H9 (cell line): Measurements from ENCODE around the gene RSPRY1. TPM values are rescaled to one million over a fixed set of nuclear protein-coding genes. Genes with fewer than 3 reads are reported as not detected.

ENCODE experiments used
- DNase-seq: peaks from one replicate; pipeline ENCODE4 v3.0.0-alpha.2; 2017
- H2AFZ ChIP-seq: one replicate; pipeline ENCODE4 v1.6.1; 2013; ENCODE audit warnings: mild to moderate bottlenecking, low read length, control low read depth, moderate library complexity
- H2AK5ac ChIP-seq: 2 replicates; pipeline ENCODE4 v1.6.1; 2013; ENCODE audit warnings: low read length, control low read depth, mixed read lengths; ENCODE audit not compliant: insufficient read length
- H2BK120ac ChIP-seq: one replicate; pipeline ENCODE4 v1.6.1; 2013; ENCODE audit warnings: low read depth, mild to moderate bottlenecking, low read length, control low read depth, inconsistent platforms; ENCODE audit not compliant: poor library complexity, severe bottlenecking
- H2BK12ac ChIP-seq: 2 replicates; pipeline ENCODE4 v1.6.1; 2013; ENCODE audit warnings: low read length, control low read depth, mixed read lengths, low read depth; ENCODE audit not compliant: insufficient read length
- H2BK15ac ChIP-seq: 2 replicates; pipeline ENCODE4 v1.6.1; 2013; ENCODE audit warnings: low read depth, low read length, control low read depth
- H2BK20ac ChIP-seq: one replicate; pipeline ENCODE4 v1.6.1; 2013; ENCODE audit warnings: low read depth, mild to moderate bottlenecking, low read length, control low read depth, inconsistent platforms; ENCODE audit not compliant: poor library complexity, severe bottlenecking
- H2BK5ac ChIP-seq: 2 replicates; pipeline ENCODE4 v1.6.1; 2013; ENCODE audit warnings: low read length, control low read depth, mixed read lengths; ENCODE audit not compliant: insufficient read length
- H3K14ac ChIP-seq: 2 replicates; pipeline ENCODE4 v1.6.1; 2013; ENCODE audit warnings: low read length, control low read depth; ENCODE audit not compliant: insufficient read depth
- H3K18ac ChIP-seq: 2 replicates; pipeline ENCODE4 v1.6.1; 2013; ENCODE audit warnings: low read depth, mild to moderate bottlenecking, mixed read lengths, low read length, control low read depth; ENCODE audit not compliant: insufficient read length
- H3K23ac ChIP-seq: 2 replicates; pipeline ENCODE4 v1.6.1; 2013; ENCODE audit warnings: low read length, control low read depth, mixed read lengths, low read depth; ENCODE audit not compliant: insufficient read length
- H3K23me2 ChIP-seq: 2 replicates; pipeline ENCODE4 v1.6.1; 2013; ENCODE audit warnings: low read depth, mild to moderate bottlenecking, mixed read lengths, low read length, control low read depth; ENCODE audit not compliant: insufficient read length, poor library complexity, severe bottlenecking
- H3K27ac ChIP-seq: 2 replicates; pipeline ENCODE4 v1.5.1; 2013; ENCODE audit warnings: low read length, control low read depth, mixed read lengths, low read depth; ENCODE audit not compliant: insufficient read length
- H3K27me3 ChIP-seq: 2 replicates; pipeline ENCODE4 v1.6.1; 2013; ENCODE audit warnings: low read length, control low read depth, inconsistent platforms; ENCODE audit not compliant: insufficient read depth
- H3K4ac ChIP-seq: 2 replicates; pipeline ENCODE4 v1.6.1; 2013; ENCODE audit warnings: low read depth, mild to moderate bottlenecking, control low read depth, inconsistent platforms, low read length, moderate library complexity
- H3K4me1 ChIP-seq: 2 replicates; pipeline ENCODE4 v1.6.1; 2013; ENCODE audit warnings: low read length, control low read depth, inconsistent platforms; ENCODE audit not compliant: insufficient read depth
- H3K4me2 ChIP-seq: 2 replicates; pipeline ENCODE4 v1.6.1; 2013; ENCODE audit warnings: low read length, control low read depth, mixed read lengths; ENCODE audit not compliant: insufficient read length, insufficient read depth
- H3K56ac ChIP-seq: 2 replicates; pipeline ENCODE4 v1.6.1; 2013; ENCODE audit warnings: low read depth, mild to moderate bottlenecking, mixed read lengths, low read length, control low read depth; ENCODE audit not compliant: insufficient read length
- H3K79me1 ChIP-seq: 2 replicates; pipeline ENCODE4 v1.6.1; 2013; ENCODE audit warnings: low read depth, mild to moderate bottlenecking, moderate library complexity, low read length, control low read depth, inconsistent platforms; ENCODE audit not compliant: insufficient read depth, poor library complexity, severe bottlenecking
- H3K79me2 ChIP-seq: 2 replicates; pipeline ENCODE4 v1.6.1; 2013; ENCODE audit warnings: low read length, control low read depth, inconsistent platforms; ENCODE audit not compliant: insufficient read depth
- H3K9ac ChIP-seq: 2 replicates; pipeline ENCODE4 v1.6.1; 2013; ENCODE audit warnings: low read length, control low read depth, mixed read lengths; ENCODE audit not compliant: insufficient read length; ENCODE audit errors: extremely low read depth
- H3K9me3 ChIP-seq: one replicate; pipeline ENCODE4 v1.6.1; 2013; ENCODE audit warnings: low read depth, low read length, inconsistent platforms; ENCODE audit not compliant: control insufficient read depth
- H3T11ph ChIP-seq: one replicate; pipeline ENCODE4 v1.6.1; 2013; ENCODE audit warnings: mild to moderate bottlenecking, low read length, control low read depth, inconsistent platforms
- H4K20me1 ChIP-seq: one replicate; pipeline ENCODE4 v1.6.1; 2013; ENCODE audit not compliant: control insufficient read depth, insufficient read length, insufficient read depth
- H4K5ac ChIP-seq: 2 replicates; pipeline ENCODE4 v1.6.1; 2013; ENCODE audit warnings: low read depth, mild to moderate bottlenecking, mixed read lengths, low read length, control low read depth; ENCODE audit not compliant: insufficient read length
- H4K8ac ChIP-seq: replicated peaks from 2 replicates; pipeline ENCODE4 v1.6.1; 2013; ENCODE audit warnings: low read length, control low read depth, mixed read lengths, low read depth; ENCODE audit not compliant: insufficient read length
- H4K91ac ChIP-seq: 2 replicates; pipeline ENCODE4 v1.6.1; 2013; ENCODE audit warnings: low read depth, mild to moderate bottlenecking, moderate library complexity, mixed read lengths, low read length, control low read depth; ENCODE audit not compliant: insufficient read length
- H3K27ac Mint-ChIP-seq, 3 experiments: 2 replicates in 2 of 3; 3 replicates in 1 of 3; pipeline ENCODE4 v1.8.0; 2020 to 2021; ENCODE audit warnings: mixed read lengths in 3 of 3, mild to moderate bottlenecking in 1 of 3, moderate library complexity in 1 of 3
- H3K27me3 Mint-ChIP-seq: 2 replicates; pipeline ENCODE4 v1.8.0; 2021; ENCODE audit warnings: low read depth, mild to moderate bottlenecking, moderate library complexity, mixed read lengths
- H3K36me3 Mint-ChIP-seq, 3 experiments: 2 replicates in 2 of 3; 3 replicates in 1 of 3; pipeline ENCODE4 v1.8.0; 2020 to 2021; ENCODE audit warnings: low read depth in 3 of 3, mixed read lengths in 3 of 3; ENCODE audit not compliant: insufficient read depth in 1 of 3
- H3K4me1 Mint-ChIP-seq, 2 experiments: 2 replicates each; pipeline ENCODE4 v1.8.0; 2020; ENCODE audit warnings: mixed read lengths in 2 of 2
- H3K4me3 Mint-ChIP-seq, 2 experiments: 2 replicates in 1 of 2; 3 replicates in 1 of 2; pipeline ENCODE4 v1.8.0; 2020 to 2021; ENCODE audit warnings: mild to moderate bottlenecking in 2 of 2, mixed read lengths in 2 of 2, moderate library complexity in 1 of 2
- H3K9me3 Mint-ChIP-seq, 2 experiments: 2 replicates in 1 of 2; 3 replicates in 1 of 2; pipeline ENCODE4 v1.8.0; 2020; ENCODE audit warnings: mild to moderate bottlenecking in 2 of 2, mixed read lengths in 2 of 2, moderate library complexity in 1 of 2
- WGBS: extraction: QIAGEN DNeasy Blood & Tissue Kit; methylation state at CpG from one replicate; pipeline ENCODE4 v1.1.7; 2013; ENCODE audit warnings: missing lambda C conversion rate, low lambda C conversion rate, mixed read lengths; ENCODE audit not compliant: insufficient read length; ENCODE audit errors: extremely low coverage; 5-methylcytosine and 5-hydroxymethylcytosine counted together
- total RNA-seq: library from RNA; stranded (reverse); gene quantifications from 2 replicates; pipeline ENCODE4 v1.2.1, GENCODE V29; 2021
- TF ChIP-seq, protein P1 (sequence below): fragments of 200-600 bp; sonication (generic); conservative IDR thresholded peaks from 3 replicates; pipeline ENCODE4 v1.8.0; 2021; ENCODE audit warnings: antibody characterized with exemption, mild to moderate bottlenecking

Gene RSPRY1
- total RNA-seq, 1 experiment from 2014 or later, result 36.1 TPM

DNA sequence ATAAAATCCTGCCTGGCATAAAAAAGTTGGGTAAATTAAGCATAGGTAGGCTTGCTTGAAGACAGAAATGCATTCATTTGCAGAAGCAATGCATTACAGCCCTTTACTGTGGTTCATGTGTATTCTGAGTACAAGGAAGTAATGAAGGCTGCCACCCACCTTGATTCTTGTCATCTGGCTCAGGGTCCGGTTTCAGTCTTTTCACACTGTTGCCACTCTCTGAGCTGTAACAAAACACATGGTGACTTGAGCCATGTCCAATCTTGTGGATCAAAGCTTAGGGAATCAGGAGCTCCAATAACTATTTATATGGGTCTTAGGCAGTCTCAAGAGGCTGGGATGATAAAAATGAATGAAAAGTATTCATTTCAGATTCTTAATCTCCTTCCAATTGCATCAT, 22.3 kb upstream of the RSPRY1 start:
- Histone ChIP-seq H4K5ac (no peak overlapping the region), H2AK5ac (no peak overlapping the region), H3K4me1 (peaks cover 4% of the 10 kb centered on the region; the same call in 1 of the 2 replicates), H3K4me2 (no peak overlapping the region), H3K23me2 (no peaks in the 10 kb centered on the region), H4K20me1 (no peaks in the 10 kb centered on the region), H4K91ac (no peak overlapping the region), H2BK120ac (no peak overlapping the region), H3K27ac (no peak overlapping the region), H3K27me3 (no peaks in the 10 kb centered on the region), H4K8ac (no peak overlapping the region), H2BK15ac (no peak overlapping the region), H2BK20ac (no peak overlapping the region), H3K79me2 (no peaks in the 10 kb centered on the region), H2AFZ (no peak overlapping the region), H3K4ac (no peak overlapping the region), H3K9me3 (no peaks in the 10 kb centered on the region), H3K79me1 (no peaks in the 10 kb centered on the region), H2BK5ac (no peak overlapping the region), H3K23ac (no peak overlapping the region), H3K14ac (no peak overlapping the region), H3K9ac (no peak overlapping the region), H3T11ph (no peak overlapping the region), H2BK12ac (no peak overlapping the region), H3K18ac (no peak overlapping the region), H3K56ac (no peak overlapping the region)
- no peak overlapping the region for H3K27ac Mint-ChIP-seq
- no peaks in the 10 kb centered on the region for H3K9me3 Mint-ChIP-seq
- no peak for DNase-seq
- TF ChIP-seq, protein P1, sequence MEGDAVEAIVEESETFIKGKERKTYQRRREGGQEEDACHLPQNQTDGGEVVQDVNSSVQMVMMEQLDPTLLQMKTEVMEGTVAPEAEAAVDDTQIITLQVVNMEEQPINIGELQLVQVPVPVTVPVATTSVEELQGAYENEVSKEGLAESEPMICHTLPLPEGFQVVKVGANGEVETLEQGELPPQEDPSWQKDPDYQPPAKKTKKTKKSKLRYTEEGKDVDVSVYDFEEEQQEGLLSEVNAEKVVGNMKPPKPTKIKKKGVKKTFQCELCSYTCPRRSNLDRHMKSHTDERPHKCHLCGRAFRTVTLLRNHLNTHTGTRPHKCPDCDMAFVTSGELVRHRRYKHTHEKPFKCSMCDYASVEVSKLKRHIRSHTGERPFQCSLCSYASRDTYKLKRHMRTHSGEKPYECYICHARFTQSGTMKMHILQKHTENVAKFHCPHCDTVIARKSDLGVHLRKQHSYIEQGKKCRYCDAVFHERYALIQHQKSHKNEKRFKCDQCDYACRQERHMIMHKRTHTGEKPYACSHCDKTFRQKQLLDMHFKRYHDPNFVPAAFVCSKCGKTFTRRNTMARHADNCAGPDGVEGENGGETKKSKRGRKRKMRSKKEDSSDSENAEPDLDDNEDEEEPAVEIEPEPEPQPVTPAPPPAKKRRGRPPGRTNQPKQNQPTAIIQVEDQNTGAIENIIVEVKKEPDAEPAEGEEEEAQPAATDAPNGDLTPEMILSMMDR, result no peak
- WGBS, result no CpG with 5 or more reads among the region's 1 CpG
- no peaks in the 10 kb centered on the region for H3K27me3 Mint-ChIP-seq
- H3K4me3 Mint-ChIP-seq, result no peak overlapping the region
- peaks cover 25 to 81% (median 60%) of the 10 kb centered on the region in 3 experiments for H3K36me3 Mint-ChIP-seq
- peaks cover 10 to 17% of the 10 kb centered on the region in 2 experiments for H3K4me1 Mint-ChIP-seq
